Measurements from ENCODE around the gene CIAO1. TPM values are rescaled to one million over a fixed set of nuclear protein-coding genes. Genes with fewer than 3 reads are reported as not detected.

CIAO1 gene
- total and polyA plus RNA-seq, 2 of the 4 experiments (the other 2 are of a cell fraction), result 81.1 to 94.3 TPM

- WGBS, 2 experiments (ENCODE audit: extremely low coverage in 2 of 2, insufficient read length in 1 of 2), result 86% methylated on average over 6 of the region's 9 CpGs; no CpG with 5 or more reads in 1 of the 2 experiments
- DNase-seq, result no peak
- Histone ChIP-seq H2BK120ac (ENCODE audit: low read depth, low read length) (no peak overlapping the region), H3K4me3 (ENCODE audit: insufficient read depth, low read depth, low read length) (no peak overlapping the region), H3K14ac (replicated peaks; ENCODE audit: low read depth, low read length) (no peak overlapping the region), H3K4me2 (ENCODE audit: low read depth, low read length) (no peak overlapping the region), H2BK20ac (ENCODE audit: low read depth, low read length) (no peak overlapping the region), H3K18ac (ENCODE audit: low read depth, low read length) (no peak overlapping the region), H3K9ac (ENCODE audit: low read depth, low read length) (no peak overlapping the region), H2AFZ (replicated peaks; ENCODE audit: low read length, poor library complexity) (no peak overlapping the region), H3K27me3 (ENCODE audit: control insufficient read depth, insufficient read depth, low read length) (no peaks in the 10 kb centered on the region), H4K20me1 (ENCODE audit: insufficient read depth, low read length) (no peaks in the 10 kb centered on the region), H3K27ac (ENCODE audit: insufficient read depth, low read length) (no peak overlapping the region), H3K4me1 (ENCODE audit: control insufficient read depth, insufficient read depth, low read length) (peaks cover 3% of the 10 kb centered on the region; the same call in 1 of the 2 replicates), H3K9me3 (ENCODE audit: control insufficient read depth, insufficient read depth, low read length) (no peaks in the 10 kb centered on the region), H3K23ac (ENCODE audit: low read depth, low read length) (no peak overlapping the region), H3K36me3 (ENCODE audit: control insufficient read depth, insufficient read depth, low read length) (peaks cover 4% of the 10 kb centered on the region), H3K9me1 (ENCODE audit: insufficient read depth, low read length) (peaks cover 8% of the 10 kb centered on the region; the same call in 1 of the 2 replicates), H3K56ac (ENCODE audit: extremely low read depth, insufficient read depth, low read length) (no peak overlapping the region), H3K79me1 (ENCODE audit: low read depth in 1 of 2, low read length in 2 of 2) (peaks cover 0 to 4% of the 10 kb centered on the region in 2 experiments; a peak in 1 of 4 replicates), H3K4ac (ENCODE audit: low read depth, low read length) (no peak overlapping the region), H4K5ac (ENCODE audit: low read depth, low read length) (no peak overlapping the region), H2BK5ac (ENCODE audit: low read depth, low read length, poor library complexity, severe bottlenecking) (no peak overlapping the region), H4K8ac (ENCODE audit: low read depth in 2 of 2, low read length in 2 of 2) (no peak overlapping the region), H2AK9ac (replicated peaks; ENCODE audit: low read depth, low read length, poor library complexity) (no peak overlapping the region), H2BK15ac (ENCODE audit: low read depth, low read length) (no peak overlapping the region), H2AK5ac (ENCODE audit: low read depth, low read length) (no peak overlapping the region), H4K91ac (ENCODE audit: insufficient read depth, low read depth, low read length) (no peak overlapping the region)
- ChIA-PET POLR2A (ENCODE audit: unreplicated experiment) (no interaction called here), CTCF (interaction anchor here (0.9 kb wide), 1 partner anchor 17 kb away, joined by 4 read pairs; no protein-coding TSS in a partner anchor)
- in situ Hi-C loops (cut with MboI; ENCODE audit: low sequenced_read_pairs) (no loop called here), dilution Hi-C loops (cut with HindIII; ENCODE audit: low sequenced_read_pairs, unreplicated experiment) (no loop called here), intact Hi-C loops (cut with micrococcal nuclease) (no loop called here)
- ATAC-seq (ENCODE audit: low read depth), result no peak
- TF ChIP-seq MAZ (IDR thresholded peaks at IDR 0.05; ENCODE audit: borderline replicate concordance, low read depth, low read length), result no peak
- no peak for TF ChIP-seq RFX5 (IDR thresholded peaks at IDR 0.05; ENCODE audit: low read depth, low read length)
- no peak for TF ChIP-seq USF2 (IDR thresholded peaks at IDR 0.05; ENCODE audit: low read depth, low read length)
- TF ChIP-seq MXI1 (IDR thresholded peaks at IDR 0.05; ENCODE audit: borderline replicate concordance, low read depth, low read length), result no peak
- no peak for TF ChIP-seq POLR2A (IDR thresholded peaks at IDR 0.05; ENCODE audit: low read depth, low read length)
- no peak for TF ChIP-seq BHLHE40 (IDR thresholded peaks at IDR 0.05; ENCODE audit: low read depth, low read length)
- TF ChIP-seq MAFK (IDR thresholded peaks at IDR 0.05; ENCODE audit: low read depth, low read length), result no peak
- TF ChIP-seq RAD21 (IDR thresholded peaks at IDR 0.05; ENCODE audit: low read length), result no peak
- no peak for TF ChIP-seq CEBPB (IDR thresholded peaks at IDR 0.05; ENCODE audit: low read depth, low read length)
- no peak for TF ChIP-seq NFE2L2 (IDR thresholded peaks at IDR 0.05; ENCODE audit: low read depth, low read length)
- TF ChIP-seq FOS (IDR thresholded peaks at IDR 0.05; ENCODE audit: low read depth, low read length), result no peak
- no peak for TF ChIP-seq ELK1 (IDR thresholded peaks at IDR 0.05; ENCODE audit: borderline replicate concordance, low read depth, low read length)
- no peak for TF ChIP-seq SMC3 (IDR thresholded peaks at IDR 0.05; ENCODE audit: low read depth, low read length)
- TF ChIP-seq CHD1 (IDR thresholded peaks at IDR 0.05; ENCODE audit: low read depth, low read length), result no peak
- no peak for TF ChIP-seq RCOR1 (IDR thresholded peaks at IDR 0.05; ENCODE audit: insufficient replicate concordance, low read length)
- TF ChIP-seq CTCF (conservative IDR thresholded peaks at IDR 0.05; ENCODE audit: low read depth, low read length), result no peak
- no TSS peak for BruUV-seq (replicated peaks)
Observed at GRCh38 chr2:96239745-96240264, 26.2 kb upstream of the CIAO1 start.

Data from IMR-90 (cell line).